ENCODE results near the gene ZNF195. TPM values are rescaled to one million over a fixed set of nuclear protein-coding genes. Genes with fewer than 3 reads are reported as not detected.
"Not testable (repeated sequence)": the region's sequence is repeated elsewhere in the genome, so short reads cannot be mapped to it uniquely, and the experiment has no call there.

ZNF195 gene
- total RNA-seq, 1 experiment from 2014 or later, result 13.4 TPM

- H3K36me3 ChIP-seq (ENCODE audit: low read depth); H3K27ac ChIP-seq; H2AFZ ChIP-seq; H3F3A ChIP-seq (ENCODE audit: insufficient read depth, low read depth); POLR2A ChIA-PET (ENCODE audit: unreplicated experiment); H3K4me1 ChIP-seq (replicated peaks; ENCODE audit: insufficient read depth); H4K20me1 ChIP-seq (ENCODE audit: insufficient read depth); H3K79me2 ChIP-seq (ENCODE audit: low read depth); H3K27me3 ChIP-seq (ENCODE audit: insufficient read depth, low read depth); H3K4me2 ChIP-seq; H3K4me3 ChIP-seq; BruUV-seq (replicated peaks); H3K9me3 ChIP-seq (ENCODE audit: insufficient read depth, low read depth); H3K9me2 ChIP-seq (ENCODE audit: insufficient read depth): not testable (repeated sequence)
- intact Hi-C loops (cut with micrococcal nuclease; ENCODE audit: unreplicated experiment), result loop anchor here (5.0 kb wide), 1 partner anchor 521 kb away; the partner anchor contains the start of gene CDKN1C
- DNase-seq, result peak; percentile 38 to 55
- CTCF ChIA-PET, result interaction anchor here (0.6 to 1.1 kb wide), 3 partner anchors 29 to 583 kb away, joined by 3 to 5 read pairs (median 3); partner anchors contain the start of gene ZNF195
- peak; percentile 78 for TF ChIP-seq CTCF (conservative IDR thresholded peaks at IDR 0.05)
Observed at GRCh38 chr11:3408722-3409121, 29.8 kb upstream of the ZNF195 start.

- H3K79me2 ChIP-seq (ENCODE audit: low read depth); H3K4me3 ChIP-seq; H3K9me3 ChIP-seq (ENCODE audit: insufficient read depth, low read depth); H4K20me1 ChIP-seq (ENCODE audit: insufficient read depth); H3K4me2 ChIP-seq; H3K9me2 ChIP-seq (ENCODE audit: insufficient read depth); H3F3A ChIP-seq (ENCODE audit: insufficient read depth, low read depth); H3K4me1 ChIP-seq (replicated peaks; ENCODE audit: insufficient read depth); H3K27ac ChIP-seq; DNase-seq; POLR2A ChIA-PET (ENCODE audit: unreplicated experiment); H3K27me3 ChIP-seq (ENCODE audit: insufficient read depth, low read depth); H3K36me3 ChIP-seq (ENCODE audit: low read depth); H2AFZ ChIP-seq; BruUV-seq (replicated peaks): not testable (repeated sequence)
- CTCF ChIA-PET, result interaction anchor here (0.5 to 1.1 kb wide), 3 partner anchors 29 to 516 kb away, joined by 3 to 5 read pairs (median 3); partner anchors contain the start of gene ZNF195
- intact Hi-C loops (cut with micrococcal nuclease; ENCODE audit: unreplicated experiment), result loop anchor here (5.0 kb wide), 1 partner anchor 521 kb away; the partner anchor contains the start of gene CDKN1C
Observed at GRCh38 chr11:3408058-3408605, 29.2 kb upstream of the ZNF195 start.

- H3K36me3 ChIP-seq (ENCODE audit: low read depth); DNase-seq; H3F3A ChIP-seq (ENCODE audit: insufficient read depth, low read depth); H3K4me3 ChIP-seq; H3K27ac ChIP-seq; H3K4me1 ChIP-seq (replicated peaks; ENCODE audit: insufficient read depth); POLR2A ChIA-PET (ENCODE audit: unreplicated experiment); BruUV-seq (replicated peaks); H4K20me1 ChIP-seq (ENCODE audit: insufficient read depth); CTCF ChIA-PET; H3K79me2 ChIP-seq (ENCODE audit: low read depth); H3K9me2 ChIP-seq (ENCODE audit: insufficient read depth); H3K27me3 ChIP-seq (ENCODE audit: insufficient read depth, low read depth); H3K9me3 ChIP-seq (ENCODE audit: insufficient read depth, low read depth); H3K4me2 ChIP-seq; H2AFZ ChIP-seq: not testable (repeated sequence)
- intact Hi-C loops (cut with micrococcal nuclease; ENCODE audit: unreplicated experiment), result loop anchor here (5.0 kb wide), 1 partner anchor 520 kb away; the partner anchor contains the start of gene CDKN1C
Observed at GRCh38 chr11:3406937-3407336, 28.0 kb upstream of the ZNF195 start.

- H2AFZ ChIP-seq; H3K27me3 ChIP-seq (ENCODE audit: insufficient read depth, low read depth); BruUV-seq (replicated peaks); POLR2A ChIA-PET (ENCODE audit: unreplicated experiment); H3K36me3 ChIP-seq (ENCODE audit: low read depth); H3K9me2 ChIP-seq (ENCODE audit: insufficient read depth); H4K20me1 ChIP-seq (ENCODE audit: insufficient read depth); H3K27ac ChIP-seq; H3K9me3 ChIP-seq (ENCODE audit: insufficient read depth, low read depth); H3K4me3 ChIP-seq; H3K79me2 ChIP-seq (ENCODE audit: low read depth); H3K4me1 ChIP-seq (replicated peaks; ENCODE audit: insufficient read depth); DNase-seq; CTCF ChIA-PET; H3F3A ChIP-seq (ENCODE audit: insufficient read depth, low read depth); H3K4me2 ChIP-seq: not testable (repeated sequence)
- intact Hi-C loops (cut with micrococcal nuclease; ENCODE audit: unreplicated experiment), result loop anchor here (5.0 kb wide), 1 partner anchor 519 kb away; the partner anchor contains the start of gene CDKN1C
Observed at GRCh38 chr11:3406223-3406875, 27.4 kb upstream of the ZNF195 start.

GRCh38 chr11:3404076-3404925, 25.4 kb upstream of the ZNF195 start:
- H3K9me3 ChIP-seq (ENCODE audit: insufficient read depth, low read depth); H2AFZ ChIP-seq; H3K9me2 ChIP-seq (ENCODE audit: insufficient read depth); H3K4me1 ChIP-seq (replicated peaks; ENCODE audit: insufficient read depth); BruUV-seq (replicated peaks); DNase-seq; H3K79me2 ChIP-seq (ENCODE audit: low read depth); H3K27ac ChIP-seq; H3K4me3 ChIP-seq; H3K4me2 ChIP-seq; H3F3A ChIP-seq (ENCODE audit: insufficient read depth, low read depth); H3K36me3 ChIP-seq (ENCODE audit: low read depth); intact Hi-C loops (cut with micrococcal nuclease; ENCODE audit: unreplicated experiment); H3K27me3 ChIP-seq (ENCODE audit: insufficient read depth, low read depth); POLR2A ChIA-PET (ENCODE audit: unreplicated experiment); CTCF ChIA-PET; H4K20me1 ChIP-seq (ENCODE audit: insufficient read depth): not testable (repeated sequence)

GRCh38 chr11:3402861-3403250, 23.9 kb upstream of the ZNF195 start:
- CTCF ChIA-PET, result not testable (repeated sequence)

More at GRCh38 chr11:3402861-3403250, 23.9 kb upstream of the ZNF195 start:
- H3K9me3 ChIP-seq (ENCODE audit: insufficient read depth, low read depth); H3K4me2 ChIP-seq; H3F3A ChIP-seq (ENCODE audit: insufficient read depth, low read depth); POLR2A ChIA-PET (ENCODE audit: unreplicated experiment); H4K20me1 ChIP-seq (ENCODE audit: insufficient read depth); H3K9me2 ChIP-seq (ENCODE audit: insufficient read depth); BruUV-seq (replicated peaks); H3K79me2 ChIP-seq (ENCODE audit: low read depth); H3K27me3 ChIP-seq (ENCODE audit: insufficient read depth, low read depth); intact Hi-C loops (cut with micrococcal nuclease; ENCODE audit: unreplicated experiment); H3K36me3 ChIP-seq (ENCODE audit: low read depth); H3K27ac ChIP-seq; H3K4me1 ChIP-seq (replicated peaks; ENCODE audit: insufficient read depth); H2AFZ ChIP-seq; H3K4me3 ChIP-seq; DNase-seq: not testable (repeated sequence)

Data from PC-9 (cell line).